ENCODE measurements around the gene DAW1. TPM values are rescaled to one million over a fixed set of nuclear protein-coding genes. Genes with fewer than 3 reads are reported as not detected.

DAW1 gene
- total RNA-seq, 2 experiments from 2014 or later: not detected

GRCh38 chr2:227960317-227960716, 88.9 kb downstream of the DAW1 start:
- Mint-ChIP-seq H3K27me3 (no peaks in the 10 kb centered on the region), H3K27ac (no peak overlapping the region), H3K36me3 (ENCODE audit: low read depth) (no peaks in the 10 kb centered on the region), H3K9me3 (peaks cover 2% of the 10 kb centered on the region), H3K4me3 (no peak overlapping the region), H3K4me1 (no peaks in the 10 kb centered on the region)
- ChIA-PET CTCF (no interaction called here), POLR2A (no interaction called here)
- no peak for DNase-seq

- no peak for DNase-seq
- CTCF ChIA-PET: no interaction called here
- H3K4me1 Mint-ChIP-seq: no peaks in the 10 kb centered on the region
- no peak overlapping the region for H3K4me3 Mint-ChIP-seq
- no peak overlapping the region for H3K27ac Mint-ChIP-seq
- H3K9me3 Mint-ChIP-seq: no peaks in the 10 kb centered on the region
- POLR2A ChIA-PET: no interaction called here
- no peaks in the 10 kb centered on the region for H3K36me3 Mint-ChIP-seq (ENCODE audit: low read depth)
- no peaks in the 10 kb centered on the region for H3K27me3 Mint-ChIP-seq
Measured at GRCh38 chr2:227971619-227972230, 100.3 kb downstream of the DAW1 start.

- no peak for DNase-seq
- H3K36me3 Mint-ChIP-seq (ENCODE audit: low read depth): no peaks in the 10 kb centered on the region
- CTCF ChIA-PET: no interaction called here
- no peaks in the 10 kb centered on the region for H3K4me1 Mint-ChIP-seq
- POLR2A ChIA-PET: no interaction called here
- no peak overlapping the region for H3K27ac Mint-ChIP-seq
- H3K9me3 Mint-ChIP-seq: no peaks in the 10 kb centered on the region
- H3K27me3 Mint-ChIP-seq: no peaks in the 10 kb centered on the region
- no peak overlapping the region for H3K4me3 Mint-ChIP-seq
Measured at GRCh38 chr2:227973241-227973640, 101.8 kb downstream of the DAW1 start.

Other genes starting within 250 kb of the DAW1 start
- not detected for gene SCYGR5, start 204.8 kb upstream of the DAW1 start, total RNA-seq
- gene SLC19A3, start 153.6 kb upstream of the DAW1 start, total RNA-seq: not detected
- not detected for gene SCYGR6, start 146.9 kb upstream of the DAW1 start, total RNA-seq
- not detected for gene SCYGR7, start 143.3 kb upstream of the DAW1 start, total RNA-seq
- not detected for gene SCYGR8, start 125.7 kb upstream of the DAW1 start, total RNA-seq
- under 1 TPM in 1 of 2 experiments, not detected in 1; 0.37 TPM for gene CCL20, start 57.8 kb upstream of the DAW1 start, total RNA-seq

Measured in activated CD4-positive, alpha-beta T cell treated with anti-CD3 and anti-CD28 coated beads, Interleukin-2, amount 10 ng/mL, durations not matched to agents 7 days and 5 days (primary cell).